ENCODE results near the gene C1orf105. TPM values are rescaled to one million over a fixed set of nuclear protein-coding genes. Genes with fewer than 3 reads are reported as not detected.
"Not testable (repeated sequence)": the region's sequence is repeated elsewhere in the genome, so short reads cannot be mapped to it uniquely, and the experiment has no call there.

The C1orf105 gene
- total and polyA plus RNA-seq, 10 of the 15 experiments (the other 5 are each of a cell fraction or from before 2014, with no cell fraction given): not detected

DNA sequence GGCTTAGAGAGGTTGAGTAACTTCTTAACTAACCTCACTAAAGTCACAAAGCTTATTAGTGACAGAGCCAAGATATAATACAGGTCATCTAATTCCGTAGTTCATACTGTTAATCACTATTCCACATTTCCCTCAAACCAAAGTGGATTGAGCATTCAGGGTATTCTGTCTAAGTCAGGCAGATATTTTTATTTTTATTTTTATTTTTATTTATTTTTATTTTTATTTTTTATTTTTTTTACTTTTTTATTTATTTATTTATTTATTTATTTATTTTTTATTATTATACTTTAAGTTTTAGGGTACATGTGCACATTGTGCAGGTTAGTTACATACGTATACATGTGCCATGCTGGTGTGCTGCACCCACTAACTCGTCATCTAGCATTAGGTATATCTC is 48.8 kb upstream of the C1orf105 start:
- in situ Hi-C loops (cut with MboI); H4K20me1 ChIP-seq (ENCODE audit: control insufficient read depth, insufficient read depth); ATAC-seq; H3K27me3 ChIP-seq (replicated peaks in 1 of 2; ENCODE audit: control insufficient read depth in 2 of 2, insufficient read depth in 2 of 2, low read length in 1 of 2); H2AFZ ChIP-seq (ENCODE audit: control insufficient read depth, low read depth, low read length); FAIRE-seq; H3K9me3 ChIP-seq (replicated peaks; ENCODE audit: control insufficient read depth, insufficient read depth, low read length); RAD21 ChIA-PET (ENCODE audit: unreplicated experiment); H3K79me2 ChIP-seq (ENCODE audit: control insufficient read depth, insufficient read depth, low read length); BruUV-seq (replicated peaks); DNase-seq (ENCODE audit: low read depth, low spot score); H3K27ac ChIP-seq (ENCODE audit: control insufficient read depth, insufficient read depth); H3K36me3 ChIP-seq (ENCODE audit: control insufficient read depth in 2 of 2, insufficient read depth in 2 of 2, low read length in 1 of 2); H3K4me3 ChIP-seq; H3K9ac ChIP-seq (ENCODE audit: control insufficient read depth, insufficient read depth, low read length); intact Hi-C loops (cut with micrococcal nuclease; ENCODE audit: unreplicated experiment); POLR2A ChIA-PET; H3K4me1 ChIP-seq (ENCODE audit: control insufficient read depth, insufficient read depth, low read length); H3K4me2 ChIP-seq (ENCODE audit: control insufficient read depth, insufficient read depth): not testable (repeated sequence)
- SMC1A ChIA-PET (ENCODE audit: uncharacterized antibody, unreplicated experiment): interaction anchor here (1.2 to 16.9 kb wide), 3 partner anchors 16 to 191 kb away, joined by 4 to 345 read pairs (median 336); no protein-coding TSS in a partner anchor
- CTCF ChIA-PET: interaction anchor here (0.6 to 5.3 kb wide), 2 partner anchors 12 to 28 kb away, joined by 3 to 25 read pairs; no protein-coding TSS in a partner anchor
- WGBS (ENCODE audit: insufficient coverage, insufficient replicate concordance, low lambda C conversion rate, missing lambda C conversion rate): 100% methylated on average over 1 of the region's 3 CpGs

DNA sequence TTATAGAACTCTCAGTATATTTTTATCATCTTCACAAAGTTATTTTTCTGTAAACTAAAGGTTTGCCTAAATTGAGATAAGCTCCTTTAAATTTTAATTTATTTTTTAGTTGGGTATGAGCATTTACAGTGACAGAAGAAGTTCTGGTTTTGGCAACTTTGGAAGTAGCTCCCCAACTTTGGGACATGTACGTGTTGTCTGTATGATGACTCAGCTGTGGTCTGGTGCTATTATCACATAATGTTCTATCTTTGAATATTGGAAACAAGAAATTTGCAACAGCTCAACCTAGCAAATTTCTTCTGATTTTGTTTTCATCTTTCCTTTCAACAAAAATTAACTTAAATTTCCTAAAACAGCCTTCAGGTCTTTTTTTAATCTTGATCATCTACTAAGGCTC is 46.6 kb upstream of the C1orf105 start:
- H3K27me3 ChIP-seq (replicated peaks in 1 of 2; ENCODE audit: control insufficient read depth in 2 of 2, insufficient read depth in 2 of 2, low read length in 1 of 2): no peaks in the 10 kb centered on the region
- ChIA-PET CTCF (interaction anchor here (1.5 to 5.3 kb wide), 2 partner anchors 11 to 14 kb away, joined by 4 to 25 read pairs; no protein-coding TSS in a partner anchor), POLR2A (interaction anchor here (0.8 to 1.4 kb wide), 2 partner anchors 12 to 13 kb away, joined by 3 read pairs; no protein-coding TSS in a partner anchor), RAD21 (ENCODE audit: unreplicated experiment) (interaction anchor here (1.0 to 7.5 kb wide), 5 partner anchors 14 to 30 kb away, joined by 3 to 90 read pairs (median 4); no protein-coding TSS in a partner anchor), SMC1A (ENCODE audit: uncharacterized antibody, unreplicated experiment) (interaction anchor here (1.1 to 16.9 kb wide), 5 partner anchors 18 to 284 kb away, joined by 3 to 345 read pairs (median 222); no protein-coding TSS in a partner anchor)
- no peak overlapping the region; the same call in 1 of the 2 replicates for H2AFZ ChIP-seq (ENCODE audit: control insufficient read depth, low read depth, low read length)
- no peaks in the 10 kb centered on the region for H4K20me1 ChIP-seq (ENCODE audit: control insufficient read depth, insufficient read depth)
- DNase-seq (ENCODE audit: low read depth, low spot score) (no peak), ATAC-seq (no peak; the same call in 2 of the 3 replicates), FAIRE-seq (no peak)
- peaks cover 4% of the 10 kb centered on the region; the same call in 1 of the 2 replicates for H3K4me1 ChIP-seq (ENCODE audit: control insufficient read depth, insufficient read depth, low read length)
- intact Hi-C loops (cut with micrococcal nuclease; ENCODE audit: unreplicated experiment) (no loop called here), in situ Hi-C loops (cut with MboI) (no loop called here)
- no peak overlapping the region for H3K27ac ChIP-seq (ENCODE audit: control insufficient read depth, insufficient read depth)
- TF ChIP-seq IKZF2 (IDR thresholded peaks at IDR 0.05): no peak
- TF ChIP-seq, protein P1, sequence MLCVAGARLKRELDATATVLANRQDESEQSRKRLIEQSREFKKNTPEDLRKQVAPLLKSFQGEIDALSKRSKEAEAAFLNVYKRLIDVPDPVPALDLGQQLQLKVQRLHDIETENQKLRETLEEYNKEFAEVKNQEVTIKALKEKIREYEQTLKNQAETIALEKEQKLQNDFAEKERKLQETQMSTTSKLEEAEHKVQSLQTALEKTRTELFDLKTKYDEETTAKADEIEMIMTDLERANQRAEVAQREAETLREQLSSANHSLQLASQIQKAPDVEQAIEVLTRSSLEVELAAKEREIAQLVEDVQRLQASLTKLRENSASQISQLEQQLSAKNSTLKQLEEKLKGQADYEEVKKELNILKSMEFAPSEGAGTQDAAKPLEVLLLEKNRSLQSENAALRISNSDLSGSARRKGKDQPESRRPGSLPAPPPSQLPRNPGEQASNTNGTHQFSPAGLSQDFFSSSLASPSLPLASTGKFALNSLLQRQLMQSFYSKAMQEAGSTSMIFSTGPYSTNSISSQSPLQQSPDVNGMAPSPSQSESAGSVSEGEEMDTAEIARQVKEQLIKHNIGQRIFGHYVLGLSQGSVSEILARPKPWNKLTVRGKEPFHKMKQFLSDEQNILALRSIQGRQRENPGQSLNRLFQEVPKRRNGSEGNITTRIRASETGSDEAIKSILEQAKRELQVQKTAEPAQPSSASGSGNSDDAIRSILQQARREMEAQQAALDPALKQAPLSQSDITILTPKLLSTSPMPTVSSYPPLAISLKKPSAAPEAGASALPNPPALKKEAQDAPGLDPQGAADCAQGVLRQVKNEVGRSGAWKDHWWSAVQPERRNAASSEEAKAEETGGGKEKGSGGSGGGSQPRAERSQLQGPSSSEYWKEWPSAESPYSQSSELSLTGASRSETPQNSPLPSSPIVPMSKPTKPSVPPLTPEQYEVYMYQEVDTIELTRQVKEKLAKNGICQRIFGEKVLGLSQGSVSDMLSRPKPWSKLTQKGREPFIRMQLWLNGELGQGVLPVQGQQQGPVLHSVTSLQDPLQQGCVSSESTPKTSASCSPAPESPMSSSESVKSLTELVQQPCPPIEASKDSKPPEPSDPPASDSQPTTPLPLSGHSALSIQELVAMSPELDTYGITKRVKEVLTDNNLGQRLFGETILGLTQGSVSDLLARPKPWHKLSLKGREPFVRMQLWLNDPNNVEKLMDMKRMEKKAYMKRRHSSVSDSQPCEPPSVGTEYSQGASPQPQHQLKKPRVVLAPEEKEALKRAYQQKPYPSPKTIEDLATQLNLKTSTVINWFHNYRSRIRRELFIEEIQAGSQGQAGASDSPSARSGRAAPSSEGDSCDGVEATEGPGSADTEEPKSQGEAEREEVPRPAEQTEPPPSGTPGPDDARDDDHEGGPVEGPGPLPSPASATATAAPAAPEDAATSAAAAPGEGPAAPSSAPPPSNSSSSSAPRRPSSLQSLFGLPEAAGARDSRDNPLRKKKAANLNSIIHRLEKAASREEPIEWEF (IDR thresholded peaks at IDR 0.05; ENCODE audit: insufficient replicate concordance, low read depth, low read length): no peak
- TF ChIP-seq FOXK2 (IDR thresholded peaks at IDR 0.05): no peak
- no peak for TF ChIP-seq PML (IDR thresholded peaks at IDR 0.05; ENCODE audit: low read length)
- TF ChIP-seq FOS (IDR thresholded peaks at IDR 0.05; ENCODE audit: borderline replicate concordance, extremely low read depth, insufficient read length): no peak
- TF ChIP-seq SMAD5 (IDR thresholded peaks at IDR 0.05; ENCODE audit: low read depth): no peak
- TF ChIP-seq BCL11A (IDR thresholded peaks at IDR 0.05; ENCODE audit: low read depth, low read length): no peak
- WGBS (ENCODE audit: insufficient coverage, insufficient replicate concordance, low lambda C conversion rate, missing lambda C conversion rate): 67% methylated on average over 1 of the region's 1 CpG
- peaks cover 2% of the 10 kb centered on the region; the same call in 2 of the 3 replicates for H3K9me3 ChIP-seq (replicated peaks; ENCODE audit: control insufficient read depth, insufficient read depth, low read length)
- no peaks in the 10 kb centered on the region for H3K36me3 ChIP-seq (ENCODE audit: control insufficient read depth in 2 of 2, insufficient read depth in 2 of 2, low read length in 1 of 2)
- H3K9ac ChIP-seq (ENCODE audit: control insufficient read depth, insufficient read depth, low read length): no peak overlapping the region
- H3K79me2 ChIP-seq (ENCODE audit: control insufficient read depth, insufficient read depth, low read length): no peaks in the 10 kb centered on the region
- BruUV-seq (replicated peaks): no TSS peak
- H3K4me2 ChIP-seq (ENCODE audit: control insufficient read depth, insufficient read depth): no peak overlapping the region
- H3K4me3 ChIP-seq: no peak overlapping the region

Measured in GM12878 (cell line).